Skeletal muscle tissue (tissue), 4 donors: ENCODE measurements around the gene TSC2. TPM values are rescaled to one million over a fixed set of nuclear protein-coding genes. Genes with fewer than 3 reads are reported as not detected.
"Not testable (repeated sequence)": the region's sequence is repeated elsewhere in the genome, so short reads cannot be mapped to it uniquely, and the experiment has no call there.

Experiments used
- H3K27ac ChIP-seq: one replicate; pipeline ENCODE4 v1.7.0; 2013; ENCODE audit warnings: mild to moderate bottlenecking, low read depth, low read length, inconsistent platforms
- H3K27me3 ChIP-seq, 3 donors: one replicate each; pipeline ENCODE4 v1.7.0; 2013; ENCODE audit warnings: low read length in 3 of 3; ENCODE audit not compliant: control insufficient read depth in 3 of 3, insufficient read depth in 3 of 3
- H3K36me3 ChIP-seq, 3 donors: one replicate each; pipeline ENCODE4 v1.7.0; 2013; ENCODE audit warnings: low read length in 3 of 3; ENCODE audit not compliant: control insufficient read depth in 3 of 3, insufficient read depth in 3 of 3
- H3K4me1 ChIP-seq, 3 donors: one replicate each; pipeline ENCODE4 v1.7.0; 2013; ENCODE audit warnings: low read length in 3 of 3, mild to moderate bottlenecking in 3 of 3; ENCODE audit not compliant: control insufficient read depth in 3 of 3, insufficient read depth in 3 of 3
- H3K4me3 ChIP-seq, 3 donors: one replicate each; pipeline ENCODE4 v1.7.0; 2013; ENCODE audit warnings: low read length in 3 of 3
- H3K9ac ChIP-seq, 3 donors: one replicate each; pipeline ENCODE4 v1.7.0; 2013; ENCODE audit warnings: low read length in 3 of 3, mild to moderate bottlenecking in 3 of 3, moderate library complexity in 2 of 3, low read depth in 1 of 3
- H3K9me3 ChIP-seq, 3 donors: one replicate each; pipeline ENCODE4 v1.7.0; 2013; ENCODE audit warnings: low read length in 3 of 3; ENCODE audit not compliant: control insufficient read depth in 3 of 3
- total RNA-seq: library from RNA; depleted of rRNA; stranded (reverse); fragments of >200 nt; gene quantifications from one replicate; pipeline ENCODE4 v1.2.3, GENCODE V29; 2014
- donor health status: Osteomylitis.

Gene TSC2
- total RNA-seq, 1 donor from 2014 or later = 49.6 TPM

DNA sequence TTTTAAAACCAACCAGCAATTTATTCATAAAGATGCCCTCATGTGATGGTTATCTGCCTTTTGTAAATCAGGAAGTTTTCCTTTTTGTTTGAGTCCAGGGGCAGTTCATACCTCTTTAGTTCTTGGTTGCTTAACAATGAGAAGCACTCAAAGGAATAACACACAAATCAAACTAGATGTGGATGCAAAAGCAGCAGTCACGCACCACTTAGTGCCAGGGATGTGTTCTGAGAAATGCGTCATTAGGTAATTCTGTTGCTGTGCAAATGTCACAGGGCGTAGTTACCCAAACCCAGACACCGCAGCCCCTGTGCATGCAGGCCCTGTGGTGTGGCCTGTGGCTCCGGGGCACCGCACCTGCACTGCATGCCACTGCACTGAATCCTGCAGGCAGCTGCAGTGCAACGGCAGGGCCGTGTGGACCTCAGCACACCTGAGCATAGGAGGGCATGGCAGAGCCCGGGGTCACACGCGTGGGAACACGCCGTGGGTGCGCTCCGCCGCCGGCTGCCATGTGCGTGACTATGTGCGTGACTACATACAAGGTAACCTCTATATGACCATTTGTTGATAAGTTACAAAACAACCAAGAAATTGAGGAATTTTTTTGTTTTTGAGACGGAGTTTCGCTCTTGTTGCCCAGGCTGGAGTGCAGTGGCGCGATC lies 48.3 kb downstream of the TSC2 start:
- no peaks in the 10 kb centered on the region for H3K27me3 ChIP-seq
- H3K27ac ChIP-seq = no peak overlapping the region
- peaks cover 0 to 15% (median 3%) of the 10 kb centered on the region in 3 donors for H3K4me1 ChIP-seq
- H3K36me3 ChIP-seq = peaks cover 58 to 70% (median 67%) of the 10 kb centered on the region in 3 donors
- H3K4me3 ChIP-seq = no peak overlapping the region
- H3K9me3 ChIP-seq = no peaks in the 10 kb centered on the region
- no peak overlapping the region for H3K9ac ChIP-seq

DNA sequence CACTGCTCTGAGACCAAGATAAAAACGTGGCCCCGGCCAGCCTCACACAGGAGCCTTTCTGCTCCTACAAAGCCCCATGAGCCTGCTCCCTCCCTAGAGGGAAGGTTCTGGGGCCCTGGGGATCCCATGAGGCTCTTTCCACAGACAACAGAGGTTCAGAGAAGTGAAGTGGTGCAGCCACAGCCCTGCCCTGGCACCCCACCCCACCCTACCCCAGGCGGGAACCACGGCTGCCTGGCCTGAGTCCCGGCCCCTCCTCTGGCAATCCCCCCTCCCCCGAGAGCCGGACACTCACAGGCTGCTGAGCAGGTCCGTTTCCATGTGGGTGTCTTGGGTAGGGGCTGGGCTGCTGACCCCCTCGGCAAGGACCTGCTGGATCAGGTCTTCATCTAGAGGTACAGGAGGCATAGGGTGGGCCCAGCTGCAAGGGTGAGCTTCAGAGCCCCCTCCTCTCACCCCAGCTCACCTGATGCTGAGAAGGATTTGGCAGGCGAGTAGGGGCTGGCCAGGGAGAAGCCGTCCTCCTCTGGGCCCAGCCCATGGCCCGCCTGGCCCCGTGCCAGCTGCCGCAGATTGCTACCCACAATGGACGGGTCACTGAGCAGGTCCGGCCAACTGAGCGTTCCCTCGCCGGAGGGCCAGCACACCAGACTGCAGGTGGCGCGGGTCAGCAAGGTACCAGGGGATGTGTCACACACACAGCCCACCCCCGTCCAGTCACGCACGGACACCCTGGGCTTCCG lies 49.2 kb downstream of the TSC2 start:
- Histone ChIP-seq H3K9me3 (no peaks in the 10 kb centered on the region), H3K27ac (no peak overlapping the region)

DNA sequence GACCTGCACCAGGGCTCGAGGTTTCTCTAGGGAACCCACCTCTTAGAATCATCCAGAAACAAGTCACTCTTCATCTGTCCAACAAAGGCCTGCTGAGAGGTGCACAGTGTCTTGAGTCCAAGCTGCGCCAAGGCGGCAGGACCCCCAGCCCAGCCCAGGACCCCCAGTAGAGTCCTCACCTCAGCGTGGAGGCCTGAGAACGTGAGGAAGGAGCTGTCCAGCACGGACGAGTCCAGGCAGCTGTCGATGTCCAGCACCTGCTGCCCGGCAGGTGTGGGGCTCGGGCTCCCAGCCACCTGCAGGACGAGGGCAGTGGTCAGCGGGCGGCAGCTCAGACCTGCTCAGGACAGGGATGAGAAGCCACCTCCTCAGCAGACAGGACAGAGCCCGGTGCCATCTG lies 49.9 kb downstream of the TSC2 start:
- not testable (repeated sequence) for H3K9ac ChIP-seq, H3K27ac ChIP-seq, H3K27me3 ChIP-seq, H3K9me3 ChIP-seq, H3K4me3 ChIP-seq, H3K4me1 ChIP-seq
- H3K36me3 ChIP-seq = peaks cover 49 to 68% (median 58%) of the 10 kb centered on the region in 3 donors

More for the DNA sequence above, 49.2 kb downstream of the TSC2 start:
- H3K4me3 ChIP-seq = no peak overlapping the region
- H3K9ac ChIP-seq = no peak overlapping the region
- H3K36me3 ChIP-seq = peaks cover 53 to 70% (median 64%) of the 10 kb centered on the region in 3 donors
- peaks cover 0 to 7% (median 0%) of the 10 kb centered on the region in 3 donors for H3K4me1 ChIP-seq
- H3K27me3 ChIP-seq = no peaks in the 10 kb centered on the region

DNA sequence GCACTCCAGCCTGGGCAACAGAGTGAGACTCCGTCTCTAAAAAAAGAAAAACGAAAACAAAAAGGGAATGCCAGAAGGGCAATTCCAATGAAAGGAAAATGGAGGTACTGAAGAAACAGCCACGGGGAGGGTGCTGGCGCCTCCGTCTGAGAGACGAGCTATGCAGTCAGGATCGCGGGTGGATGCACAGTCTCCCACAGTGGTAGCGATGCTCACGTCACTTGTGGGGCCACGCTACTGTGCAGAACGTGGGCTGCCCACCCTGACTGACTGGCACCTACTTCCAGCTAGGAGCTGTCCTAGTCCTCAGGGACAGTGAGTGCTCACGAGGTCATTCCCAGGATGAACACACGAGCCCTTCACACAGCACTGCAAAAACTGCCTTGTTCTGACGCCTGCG lies 53.8 kb downstream of the TSC2 start:
- not testable (repeated sequence) for H3K27me3 ChIP-seq, H3K4me3 ChIP-seq, H3K9ac ChIP-seq, H3K27ac ChIP-seq, H3K9me3 ChIP-seq, H3K4me1 ChIP-seq
- peaks cover 17 to 38% (median 36%) of the 10 kb centered on the region in 3 donors for H3K36me3 ChIP-seq

DNA sequence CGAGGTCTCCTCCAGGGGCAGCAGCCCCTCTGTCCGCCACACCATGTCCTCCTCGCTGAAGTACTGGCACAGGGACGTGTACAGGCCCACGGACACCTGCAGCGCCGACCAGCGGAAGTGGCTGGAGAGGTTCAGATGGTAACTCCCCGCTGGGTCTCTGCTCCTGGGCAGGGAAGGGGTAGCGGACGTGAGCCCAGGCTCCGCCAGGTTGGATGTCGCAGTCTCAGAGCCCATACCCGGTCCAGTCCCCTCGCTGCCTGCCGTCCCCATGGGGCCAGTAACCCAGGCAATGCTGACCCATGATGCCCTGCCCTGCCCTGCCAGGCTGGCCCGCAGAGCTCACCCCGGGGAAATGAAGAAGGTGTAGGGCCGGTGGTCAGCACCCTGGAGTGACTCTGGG lies 54.7 kb downstream of the TSC2 start:
- peaks cover 18 to 36% (median 35%) of the 10 kb centered on the region in 3 donors for H3K36me3 ChIP-seq

DNA sequence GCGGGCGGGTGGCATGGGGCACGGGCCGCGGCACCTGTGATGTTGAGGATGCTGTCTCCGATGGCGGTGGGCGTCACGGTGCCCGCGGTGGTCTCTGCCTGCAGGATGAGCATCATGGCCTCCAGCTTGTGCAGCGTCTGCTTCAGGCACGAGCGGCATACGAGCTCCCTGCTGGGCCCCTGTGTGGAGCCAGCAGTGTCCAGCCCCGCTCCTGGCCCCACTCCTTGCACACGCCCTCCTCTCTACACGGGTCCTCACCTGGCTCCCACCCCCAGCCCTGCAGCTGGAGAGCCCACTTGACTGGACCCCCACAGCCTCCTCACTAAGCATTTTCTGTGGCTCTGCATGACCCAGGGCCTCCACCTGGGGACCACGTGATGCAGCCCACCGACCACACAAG lies 56.7 kb downstream of the TSC2 start:
- H3K4me1 ChIP-seq, H3K9ac ChIP-seq, H3K27me3 ChIP-seq, H3K9me3 ChIP-seq, H3K27ac ChIP-seq, H3K4me3 ChIP-seq: not testable (repeated sequence)
- peaks cover 18 to 46% (median 34%) of the 10 kb centered on the region in 3 donors for H3K36me3 ChIP-seq

More for the DNA sequence above, 54.7 kb downstream of the TSC2 start:
- no peaks in the 10 kb centered on the region for H3K9me3 ChIP-seq
- no peak overlapping the region for H3K4me3 ChIP-seq
- no peak overlapping the region for H3K27ac ChIP-seq
- H3K4me1 ChIP-seq = no peaks in the 10 kb centered on the region
- H3K9ac ChIP-seq = no peak overlapping the region
- H3K27me3 ChIP-seq = no peaks in the 10 kb centered on the region

DNA sequence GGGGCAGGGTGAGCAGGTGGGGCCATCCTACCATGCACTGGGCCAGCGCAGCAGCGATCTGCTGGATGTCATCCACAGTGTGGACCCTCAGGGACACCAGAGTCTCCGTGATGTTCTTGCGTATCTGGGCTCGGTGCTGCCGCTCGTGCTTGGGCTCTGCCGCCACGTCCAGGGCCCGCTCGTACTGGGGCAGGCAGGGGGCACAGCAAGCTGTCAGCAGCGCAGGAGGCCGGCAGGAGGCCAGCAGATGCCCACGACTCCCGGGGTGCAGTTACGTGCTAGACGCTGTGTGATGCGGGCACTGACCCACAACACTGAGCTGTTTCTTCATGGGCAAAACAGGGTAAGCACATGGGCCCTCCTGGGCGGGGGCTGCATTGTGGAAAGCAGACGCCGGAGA lies 57.5 kb downstream of the TSC2 start:
- not testable (repeated sequence) for H3K27ac ChIP-seq, H3K9ac ChIP-seq, H3K4me3 ChIP-seq, H3K27me3 ChIP-seq, H3K4me1 ChIP-seq, H3K9me3 ChIP-seq
- peaks cover 20 to 40% (median 37%) of the 10 kb centered on the region in 3 donors for H3K36me3 ChIP-seq

DNA sequence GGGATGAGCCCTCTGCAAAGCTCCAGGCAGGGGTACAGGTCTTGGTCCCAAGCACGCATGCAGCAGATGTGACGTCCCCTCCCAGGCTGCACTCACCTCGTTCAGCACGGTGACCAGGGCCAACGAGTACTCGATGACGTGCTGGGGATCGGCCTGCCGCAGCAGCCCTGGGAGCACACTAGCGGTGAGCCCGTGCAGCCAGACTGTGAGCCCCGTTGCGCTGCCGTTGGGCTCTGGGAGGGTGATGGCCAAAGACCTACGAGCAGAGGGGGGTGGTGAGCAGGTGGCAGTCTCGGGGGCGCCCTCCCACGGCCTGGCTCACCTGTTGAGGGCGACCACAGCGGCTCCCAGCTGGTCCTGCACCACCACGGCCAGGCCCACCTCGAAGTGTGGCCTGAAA lies 58.0 kb downstream of the TSC2 start:
- peaks cover 18 to 41% (median 35%) of the 10 kb centered on the region in 3 donors for H3K36me3 ChIP-seq
- H3K9me3 ChIP-seq, H3K9ac ChIP-seq, H3K27me3 ChIP-seq, H3K27ac ChIP-seq, H3K4me1 ChIP-seq, H3K4me3 ChIP-seq: not testable (repeated sequence)

DNA sequence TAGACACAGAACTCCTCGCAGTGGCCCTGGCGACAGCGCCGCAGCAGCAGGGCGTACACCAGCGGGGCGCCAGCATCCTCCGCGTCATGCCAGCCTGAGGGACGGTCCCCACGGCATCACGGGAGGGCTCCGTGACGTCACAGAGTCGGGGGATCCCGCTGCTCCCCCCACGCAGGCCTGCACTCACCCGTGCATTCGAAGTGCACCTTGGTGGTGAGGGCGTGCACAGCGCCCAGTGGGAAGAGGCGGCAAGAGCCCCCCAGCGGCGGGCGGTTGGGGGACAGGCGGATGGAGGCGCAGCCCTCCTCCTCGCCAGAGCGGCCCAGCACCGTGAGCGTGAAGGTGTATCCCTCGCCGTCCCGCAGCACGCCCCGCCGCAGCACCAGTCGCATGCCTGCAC lies 58.4 kb downstream of the TSC2 start:
- H3K9me3 ChIP-seq, H3K27ac ChIP-seq, H3K9ac ChIP-seq, H3K4me1 ChIP-seq, H3K27me3 ChIP-seq, H3K4me3 ChIP-seq: not testable (repeated sequence)
- H3K36me3 ChIP-seq = peaks cover 20 to 45% (median 35%) of the 10 kb centered on the region in 3 donors

DNA sequence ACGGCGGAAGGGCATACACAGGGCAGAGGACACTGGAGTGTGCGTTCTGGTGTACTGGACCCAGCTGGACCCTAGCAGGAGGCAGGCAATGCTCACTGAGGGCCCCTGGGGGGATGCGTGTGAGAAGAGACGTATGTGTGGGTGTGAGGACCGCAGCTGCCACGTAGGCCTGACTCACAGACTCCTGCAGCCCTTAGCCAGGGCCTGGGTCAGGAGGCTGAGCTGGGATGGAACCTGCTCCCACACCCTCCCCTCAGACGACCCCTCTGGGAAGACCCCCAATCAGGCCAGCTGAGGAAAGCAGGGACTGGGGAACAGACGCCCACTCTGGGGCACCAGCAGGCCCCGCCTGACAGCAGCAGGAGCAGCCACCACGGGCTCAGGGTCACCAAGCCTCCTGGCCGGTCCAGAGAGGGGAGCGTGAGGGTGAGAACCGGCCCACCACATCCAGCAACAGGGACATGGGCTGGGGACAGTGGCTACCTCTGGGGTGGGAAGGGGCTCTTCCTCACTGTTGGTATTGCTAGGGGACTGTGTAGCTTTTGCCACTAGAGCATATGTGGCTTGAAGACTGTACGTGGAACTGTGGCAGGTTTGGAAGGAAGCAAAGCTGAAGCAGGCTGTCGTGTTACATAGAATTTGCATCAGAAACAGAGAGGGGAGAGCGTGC lies 59.5 kb downstream of the TSC2 start:
- not testable (repeated sequence) for H3K4me1 ChIP-seq, H3K27ac ChIP-seq, H3K9me3 ChIP-seq, H3K27me3 ChIP-seq, H3K9ac ChIP-seq, H3K4me3 ChIP-seq
- H3K36me3 ChIP-seq = peaks cover 22 to 43% (median 30%) of the 10 kb centered on the region in 3 donors
